Peyer's patch (tissue), 4 donors: ENCODE data around the gene ITGA3.

ENCODE experiments used
- POLR2A ChIP-seq, 2 donors: fragments of 450-650 bp; IDR thresholded peaks; one replicate each; pipeline ENCODE4 v1.5.1; 2017; ENCODE audit warnings: antibody characterized with exemption in 2 of 2, mild to moderate bottlenecking in 2 of 2, moderate library complexity in 2 of 2
- TF ChIP-seq, protein P1 (sequence below), 6 experiments: fragments of 450-650 bp in 4 of 6; fragments of 200-600 bp in 2 of 6; sonication (generic) in 1 of 6; IDR thresholded peaks; one replicate each; pipeline ENCODE4 v1.5.1; 2017 to 2019; ENCODE audit warnings: antibody characterized with exemption in 6 of 6, mild to moderate bottlenecking in 3 of 6, moderate library complexity in 1 of 6

DNA sequence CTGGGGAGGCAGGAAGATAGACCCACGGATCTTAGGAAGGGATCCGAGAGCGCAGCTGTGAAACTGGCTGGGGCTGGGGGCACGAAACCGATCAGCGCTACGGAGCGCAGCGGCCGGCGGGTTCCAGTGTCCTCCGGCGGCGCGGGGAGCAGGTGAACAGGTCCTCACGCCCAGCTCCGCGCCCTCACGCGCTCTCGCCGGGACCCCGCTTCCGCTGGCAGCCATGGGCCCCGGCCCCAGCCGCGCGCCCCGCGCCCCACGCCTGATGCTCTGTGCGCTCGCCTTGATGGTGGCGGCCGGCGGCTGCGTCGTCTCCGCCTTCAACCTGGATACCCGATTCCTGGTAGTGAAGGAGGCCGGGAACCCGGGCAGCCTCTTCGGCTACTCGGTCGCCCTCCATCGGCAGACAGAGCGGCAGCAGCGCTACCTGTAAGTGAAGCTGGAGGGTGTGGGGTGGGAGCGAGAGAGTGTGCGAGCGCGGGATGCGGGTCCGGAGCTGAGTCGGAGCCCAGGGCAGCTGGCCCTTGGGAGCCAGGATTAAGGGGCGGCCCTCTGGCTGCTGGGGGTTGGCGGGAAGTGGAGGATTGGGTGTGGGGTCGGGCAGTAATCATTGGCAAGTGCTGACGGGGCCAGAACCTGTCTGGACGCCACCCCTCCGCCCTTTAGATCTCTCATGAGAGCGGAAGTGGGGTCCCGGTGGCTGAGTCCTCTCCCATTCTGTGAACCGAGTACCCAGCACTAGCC is 479 bp downstream of the ITGA3 start:
- TF ChIP-seq, protein P1, sequence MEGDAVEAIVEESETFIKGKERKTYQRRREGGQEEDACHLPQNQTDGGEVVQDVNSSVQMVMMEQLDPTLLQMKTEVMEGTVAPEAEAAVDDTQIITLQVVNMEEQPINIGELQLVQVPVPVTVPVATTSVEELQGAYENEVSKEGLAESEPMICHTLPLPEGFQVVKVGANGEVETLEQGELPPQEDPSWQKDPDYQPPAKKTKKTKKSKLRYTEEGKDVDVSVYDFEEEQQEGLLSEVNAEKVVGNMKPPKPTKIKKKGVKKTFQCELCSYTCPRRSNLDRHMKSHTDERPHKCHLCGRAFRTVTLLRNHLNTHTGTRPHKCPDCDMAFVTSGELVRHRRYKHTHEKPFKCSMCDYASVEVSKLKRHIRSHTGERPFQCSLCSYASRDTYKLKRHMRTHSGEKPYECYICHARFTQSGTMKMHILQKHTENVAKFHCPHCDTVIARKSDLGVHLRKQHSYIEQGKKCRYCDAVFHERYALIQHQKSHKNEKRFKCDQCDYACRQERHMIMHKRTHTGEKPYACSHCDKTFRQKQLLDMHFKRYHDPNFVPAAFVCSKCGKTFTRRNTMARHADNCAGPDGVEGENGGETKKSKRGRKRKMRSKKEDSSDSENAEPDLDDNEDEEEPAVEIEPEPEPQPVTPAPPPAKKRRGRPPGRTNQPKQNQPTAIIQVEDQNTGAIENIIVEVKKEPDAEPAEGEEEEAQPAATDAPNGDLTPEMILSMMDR (IDR thresholded peaks at IDR 0.05), result peak in 5 of 6 experiments; percentile 22 to 43 (median 27)
- TF ChIP-seq POLR2A (IDR thresholded peaks at IDR 0.05), result peak in 1 of 2 donors; percentile 16
